SK-N-SH treated with all-trans-retinoic acid at 6 μM for 48 hours (cell line): ENCODE data around the gene CAD.

ENCODE experiments used
- ESRRG ChIP-seq: fragments of 250-450 bp; sonication (Bioruptor Pico); IDR thresholded peaks from 2 replicates; pipeline ENCODE4 v1.6.1; 2021; ENCODE audit warnings: mild to moderate bottlenecking
- OSR1 ChIP-seq: fragments of 250-450 bp; sonication (Bioruptor Pico); IDR thresholded peaks from 2 replicates; pipeline ENCODE4 v1.8.0; 2022; ENCODE audit warnings: moderate library complexity, mild to moderate bottlenecking, inconsistent platforms
- PPARA ChIP-seq: fragments of 250-450 bp; sonication (Bioruptor Pico); IDR thresholded peaks from 2 replicates; pipeline ENCODE4 v1.5.0; 2020; ENCODE audit warnings: mild to moderate bottlenecking, borderline replicate concordance
- RARB ChIP-seq: fragments of 250-450 bp; sonication (Bioruptor Pico); IDR thresholded peaks from 2 replicates; pipeline ENCODE4 v1.8.0; 2021; ENCODE audit warnings: mild to moderate bottlenecking, moderate library complexity
- TCF4 ChIP-seq: fragments of 250-450 bp; sonication (Bioruptor Pico); IDR thresholded peaks from 2 replicates; pipeline ENCODE4 v1.8.0; 2021; ENCODE audit warnings: mild to moderate bottlenecking, moderate library complexity, borderline replicate concordance
- TOX ChIP-seq: fragments of 250-450 bp; sonication (Bioruptor Pico); IDR thresholded peaks from 2 replicates; pipeline ENCODE4 v1.8.0; 2021; ENCODE audit warnings: mild to moderate bottlenecking, moderate library complexity, borderline replicate concordance
- ZC3H10 ChIP-seq: fragments of 250-450 bp; sonication (Bioruptor Pico); IDR thresholded peaks from 2 replicates; pipeline ENCODE4 v1.5.1; 2021; ENCODE audit warnings: mild to moderate bottlenecking, moderate library complexity
- ZFP3 ChIP-seq: fragments of 250-450 bp; sonication (Bioruptor Pico); IDR thresholded peaks from 2 replicates; pipeline ENCODE4 v1.5.0; 2020; ENCODE audit warnings: mild to moderate bottlenecking, moderate library complexity
- ZNF565 ChIP-seq: fragments of 450-650 bp; formaldehyde crosslinking; conservative IDR thresholded peaks from 2 replicates; pipeline ENCODE4 v1.5.0; 2020; ENCODE audit warnings: low read depth, mild to moderate bottlenecking, moderate library complexity
- ZNF70 ChIP-seq: fragments of 450-650 bp; formaldehyde crosslinking; IDR thresholded peaks from 2 replicates; pipeline ENCODE4 v1.5.0; 2020; ENCODE audit warnings: mild to moderate bottlenecking, moderate library complexity
- ZNF8 ChIP-seq: fragments of 450-650 bp; formaldehyde crosslinking; IDR thresholded peaks from 2 replicates; pipeline ENCODE4 v1.5.0; 2020; ENCODE audit warnings: mild to moderate bottlenecking, moderate library complexity
- TF ChIP-seq, protein P1 (sequence below): fragments of 250-450 bp; sonication (Bioruptor Pico); IDR thresholded peaks from 2 replicates; pipeline ENCODE4 v1.8.0; 2020; ENCODE audit warnings: mild to moderate bottlenecking, moderate library complexity, borderline replicate concordance
- TF ChIP-seq, protein P2 (sequence below): fragments of 250-450 bp; sonication (Bioruptor Pico); IDR thresholded peaks from 2 replicates; pipeline ENCODE4 v1.8.0; 2021; ENCODE audit warnings: low read depth, mild to moderate bottlenecking, moderate library complexity, borderline replicate concordance
- TF ChIP-seq, protein P3 (sequence below): fragments of 250-450 bp; sonication (Bioruptor Pico); IDR thresholded peaks from 2 replicates; pipeline ENCODE4 v1.5.1; 2021; ENCODE audit warnings: mild to moderate bottlenecking, moderate library complexity

DNA sequence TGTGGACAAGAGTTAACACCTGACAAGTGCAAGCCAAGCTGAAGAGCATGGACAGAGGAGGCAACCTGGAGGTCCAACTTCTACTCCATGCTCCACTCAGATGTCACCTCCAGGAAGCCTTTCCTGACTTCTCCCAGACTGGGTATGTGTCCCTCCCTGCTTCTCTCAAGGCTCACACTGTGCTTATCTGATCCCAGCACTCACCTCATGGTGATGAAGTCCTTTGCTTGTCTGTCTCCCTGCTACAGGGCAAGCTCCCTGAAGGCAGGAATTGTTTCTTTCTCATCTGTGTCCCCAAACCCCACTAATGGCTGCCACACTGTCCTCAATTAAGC, 48.3 kb downstream of the CAD start:
- TF ChIP-seq RARB (CRISPR knock-in tag) = no peak
- no peak for TF ChIP-seq ZC3H10
- TF ChIP-seq ZNF565 (CRISPR knock-in tag) = no peak
- TF ChIP-seq, protein P1, sequence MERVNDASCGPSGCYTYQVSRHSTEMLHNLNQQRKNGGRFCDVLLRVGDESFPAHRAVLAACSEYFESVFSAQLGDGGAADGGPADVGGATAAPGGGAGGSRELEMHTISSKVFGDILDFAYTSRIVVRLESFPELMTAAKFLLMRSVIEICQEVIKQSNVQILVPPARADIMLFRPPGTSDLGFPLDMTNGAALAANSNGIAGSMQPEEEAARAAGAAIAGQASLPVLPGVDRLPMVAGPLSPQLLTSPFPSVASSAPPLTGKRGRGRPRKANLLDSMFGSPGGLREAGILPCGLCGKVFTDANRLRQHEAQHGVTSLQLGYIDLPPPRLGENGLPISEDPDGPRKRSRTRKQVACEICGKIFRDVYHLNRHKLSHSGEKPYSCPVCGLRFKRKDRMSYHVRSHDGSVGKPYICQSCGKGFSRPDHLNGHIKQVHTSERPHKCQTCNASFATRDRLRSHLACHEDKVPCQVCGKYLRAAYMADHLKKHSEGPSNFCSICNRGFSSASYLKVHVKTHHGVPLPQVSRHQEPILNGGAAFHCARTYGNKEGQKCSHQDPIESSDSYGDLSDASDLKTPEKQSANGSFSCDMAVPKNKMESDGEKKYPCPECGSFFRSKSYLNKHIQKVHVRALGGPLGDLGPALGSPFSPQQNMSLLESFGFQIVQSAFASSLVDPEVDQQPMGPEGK (CRISPR knock-in tag) = no peak
- TF ChIP-seq PPARA (CRISPR knock-in tag) = no peak
- TF ChIP-seq, protein P2, sequence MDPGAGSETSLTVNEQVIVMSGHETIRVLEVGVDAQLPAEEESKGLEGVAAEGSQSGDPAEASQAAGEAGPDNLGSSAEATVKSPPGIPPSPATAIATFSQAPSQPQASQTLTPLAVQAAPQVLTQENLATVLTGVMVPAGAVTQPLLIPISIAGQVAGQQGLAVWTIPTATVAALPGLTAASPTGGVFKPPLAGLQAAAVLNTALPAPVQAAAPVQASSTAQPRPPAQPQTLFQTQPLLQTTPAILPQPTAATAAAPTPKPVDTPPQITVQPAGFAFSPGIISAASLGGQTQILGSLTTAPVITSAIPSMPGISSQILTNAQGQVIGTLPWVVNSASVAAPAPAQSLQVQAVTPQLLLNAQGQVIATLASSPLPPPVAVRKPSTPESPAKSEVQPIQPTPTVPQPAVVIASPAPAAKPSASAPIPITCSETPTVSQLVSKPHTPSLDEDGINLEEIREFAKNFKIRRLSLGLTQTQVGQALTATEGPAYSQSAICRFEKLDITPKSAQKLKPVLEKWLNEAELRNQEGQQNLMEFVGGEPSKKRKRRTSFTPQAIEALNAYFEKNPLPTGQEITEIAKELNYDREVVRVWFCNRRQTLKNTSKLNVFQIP (CRISPR knock-in tag) = no peak
- no peak for TF ChIP-seq ZFP3 (CRISPR knock-in tag)
- TF ChIP-seq, protein P3, sequence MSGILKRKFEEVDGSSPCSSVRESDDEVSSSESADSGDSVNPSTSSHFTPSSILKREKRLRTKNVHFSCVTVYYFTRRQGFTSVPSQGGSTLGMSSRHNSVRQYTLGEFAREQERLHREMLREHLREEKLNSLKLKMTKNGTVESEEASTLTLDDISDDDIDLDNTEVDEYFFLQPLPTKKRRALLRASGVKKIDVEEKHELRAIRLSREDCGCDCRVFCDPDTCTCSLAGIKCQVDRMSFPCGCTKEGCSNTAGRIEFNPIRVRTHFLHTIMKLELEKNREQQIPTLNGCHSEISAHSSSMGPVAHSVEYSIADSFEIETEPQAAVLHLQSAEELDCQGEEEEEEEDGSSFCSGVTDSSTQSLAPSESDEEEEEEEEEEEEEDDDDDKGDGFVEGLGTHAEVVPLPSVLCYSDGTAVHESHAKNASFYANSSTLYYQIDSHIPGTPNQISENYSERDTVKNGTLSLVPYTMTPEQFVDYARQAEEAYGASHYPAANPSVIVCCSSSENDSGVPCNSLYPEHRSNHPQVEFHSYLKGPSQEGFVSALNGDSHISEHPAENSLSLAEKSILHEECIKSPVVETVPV (CRISPR knock-in tag) = no peak
- no peak for TF ChIP-seq OSR1 (CRISPR knock-in tag)
- TF ChIP-seq ESRRG (CRISPR knock-in tag) = no peak
- no peak for TF ChIP-seq TOX (CRISPR knock-in tag)
- no peak for TF ChIP-seq ZNF70 (CRISPR knock-in tag)
- no peak for TF ChIP-seq ZNF8 (CRISPR knock-in tag)
- no peak for TF ChIP-seq TCF4
